Measurements from ENCODE around the gene FHAD1. TPM values are rescaled to one million over a fixed set of nuclear protein-coding genes. Genes with fewer than 3 reads are reported as not detected.

FHAD1 gene
- total RNA-seq, 1 donor from 2014 or later = not detected

- Mint-ChIP-seq H3K4me3 (ENCODE audit: unreplicated experiment) (no peak overlapping the region), H3K4me1 (ENCODE audit: unreplicated experiment) (peaks cover 20% of the 10 kb centered on the region), H3K36me3 (ENCODE audit: unreplicated experiment) (no peaks in the 10 kb centered on the region), H3K27me3 (ENCODE audit: unreplicated experiment) (no peaks in the 10 kb centered on the region), H3K27ac (ENCODE audit: unreplicated experiment) (no peak overlapping the region), H3K9me3 (ENCODE audit: unreplicated experiment) (no peaks in the 10 kb centered on the region)
- DNase-seq (ENCODE audit: extremely low spot score, unreplicated experiment) = no peak
- no peak for TF ChIP-seq CTCF (IDR thresholded peaks at IDR 0.05)
Observed at GRCh38 chr1:15334995-15335394, 88.0 kb downstream of the FHAD1 start.

GRCh38 chr1:15336866-15337265, 89.8 kb downstream of the FHAD1 start:
- H3K4me3 Mint-ChIP-seq (ENCODE audit: unreplicated experiment) = no peak overlapping the region
- no peaks in the 10 kb centered on the region for H3K27me3 Mint-ChIP-seq (ENCODE audit: unreplicated experiment)
- no peak for TF ChIP-seq CTCF (IDR thresholded peaks at IDR 0.05)
- H3K9me3 Mint-ChIP-seq (ENCODE audit: unreplicated experiment) = no peaks in the 10 kb centered on the region
- H3K4me1 Mint-ChIP-seq (ENCODE audit: unreplicated experiment) = peaks cover 31% of the 10 kb centered on the region
- DNase-seq (ENCODE audit: extremely low spot score, unreplicated experiment) = no peak
- no peaks in the 10 kb centered on the region for H3K36me3 Mint-ChIP-seq (ENCODE audit: unreplicated experiment)
- peak overlapping the region; percentile 88 for H3K27ac Mint-ChIP-seq (ENCODE audit: unreplicated experiment)

- no peak for TF ChIP-seq CTCF (IDR thresholded peaks at IDR 0.05)
- Mint-ChIP-seq H3K4me1 (ENCODE audit: unreplicated experiment) (peaks cover 36% of the 10 kb centered on the region), H3K36me3 (ENCODE audit: unreplicated experiment) (no peaks in the 10 kb centered on the region), H3K27me3 (ENCODE audit: unreplicated experiment) (no peaks in the 10 kb centered on the region), H3K9me3 (ENCODE audit: unreplicated experiment) (no peaks in the 10 kb centered on the region), H3K4me3 (ENCODE audit: unreplicated experiment) (no peak overlapping the region), H3K27ac (ENCODE audit: unreplicated experiment) (peak overlapping the region; percentile 88)
- DNase-seq (ENCODE audit: extremely low spot score, unreplicated experiment) = no peak
Observed at GRCh38 chr1:15337656-15338402, 90.8 kb downstream of the FHAD1 start.

- no peak overlapping the region for H3K27ac Mint-ChIP-seq (ENCODE audit: unreplicated experiment)
- H3K36me3 Mint-ChIP-seq (ENCODE audit: unreplicated experiment) = no peaks in the 10 kb centered on the region
- no peak overlapping the region for H3K4me3 Mint-ChIP-seq (ENCODE audit: unreplicated experiment)
- no peaks in the 10 kb centered on the region for H3K9me3 Mint-ChIP-seq (ENCODE audit: unreplicated experiment)
- peaks cover 47% of the 10 kb centered on the region for H3K4me1 Mint-ChIP-seq (ENCODE audit: unreplicated experiment)
- no peak for DNase-seq (ENCODE audit: extremely low spot score, unreplicated experiment)
- no peaks in the 10 kb centered on the region for H3K27me3 Mint-ChIP-seq (ENCODE audit: unreplicated experiment)
- no peak for TF ChIP-seq CTCF (IDR thresholded peaks at IDR 0.05)
Observed at GRCh38 chr1:15339570-15339969, 92.5 kb downstream of the FHAD1 start.

GRCh38 chr1:15341228-15341627, 94.2 kb downstream of the FHAD1 start:
- Mint-ChIP-seq H3K4me3 (ENCODE audit: unreplicated experiment) (no peak overlapping the region), H3K27me3 (ENCODE audit: unreplicated experiment) (no peaks in the 10 kb centered on the region), H3K4me1 (ENCODE audit: unreplicated experiment) (peaks cover 60% of the 10 kb centered on the region), H3K36me3 (ENCODE audit: unreplicated experiment) (no peaks in the 10 kb centered on the region), H3K27ac (ENCODE audit: unreplicated experiment) (no peak overlapping the region), H3K9me3 (ENCODE audit: unreplicated experiment) (no peaks in the 10 kb centered on the region)
- DNase-seq (ENCODE audit: extremely low spot score, unreplicated experiment) = no peak
- TF ChIP-seq CTCF (IDR thresholded peaks at IDR 0.05) = no peak
